HEK293 (cell line): Measurements from ENCODE around the gene B4GALT2.

Experiments used
- AEBP2 ChIP-seq: fragments of 450-650 bp; formaldehyde crosslinking; IDR thresholded peaks from 2 replicates; pipeline ENCODE4 v1.5.1; 2016; ENCODE audit warnings: missing biosample characterization, missing genetic modification characterization, borderline replicate concordance
- ELK4 ChIP-seq: IDR thresholded peaks from 2 replicates; pipeline ENCODE4 v1.6.1; 2011; ENCODE audit warnings: mild to moderate bottlenecking, low read depth, low read length, borderline replicate concordance
- GLIS2 ChIP-seq: fragments of 450-650 bp; formaldehyde crosslinking; IDR thresholded peaks from 2 replicates; pipeline ENCODE4 v1.5.1; 2016; ENCODE audit warnings: missing biosample characterization, missing genetic modification characterization
- HIC1 ChIP-seq: fragments of 450-650 bp; formaldehyde crosslinking; IDR thresholded peaks from 2 replicates; pipeline ENCODE4 v1.5.1; 2016; ENCODE audit warnings: missing biosample characterization, missing genetic modification characterization
- KLF16 ChIP-seq: fragments of 450-650 bp; formaldehyde crosslinking; IDR thresholded peaks from 2 replicates; pipeline ENCODE4 v1.5.1; 2017; ENCODE audit warnings: missing biosample characterization, missing genetic modification characterization
- KLF17 ChIP-seq: fragments of 450-650 bp; formaldehyde crosslinking; IDR thresholded peaks from 2 replicates; pipeline ENCODE4 v1.5.1; 2016; ENCODE audit warnings: missing biosample characterization, missing genetic modification characterization
- KLF9 ChIP-seq: fragments of 450-650 bp; formaldehyde crosslinking; IDR thresholded peaks from 2 replicates; pipeline ENCODE4 v1.5.1; 2016; ENCODE audit warnings: missing biosample characterization, missing genetic modification characterization, low read depth
- RBAK ChIP-seq: fragments of 450-650 bp; formaldehyde crosslinking; IDR thresholded peaks from 2 replicates; pipeline ENCODE4 v1.5.1; 2016; ENCODE audit warnings: missing biosample characterization, missing genetic modification characterization
- SP3 ChIP-seq: fragments of 450-650 bp; formaldehyde crosslinking; IDR thresholded peaks from 2 replicates; pipeline ENCODE4 v1.5.1; 2016; ENCODE audit warnings: missing biosample characterization, missing genetic modification characterization
- ZBTB10 ChIP-seq: fragments of 450-650 bp; formaldehyde crosslinking; IDR thresholded peaks from 2 replicates; pipeline ENCODE4 v1.5.1; 2016; ENCODE audit warnings: missing biosample characterization, missing genetic modification characterization
- ZBTB11 ChIP-seq: fragments of 450-650 bp; formaldehyde crosslinking; conservative IDR thresholded peaks from 2 replicates; pipeline ENCODE4 v1.5.1; 2016; ENCODE audit warnings: low read depth, missing biosample characterization, missing genetic modification characterization
- ZBTB26 ChIP-seq: fragments of 450-650 bp; formaldehyde crosslinking; optimal IDR thresholded peaks from 2 replicates; pipeline ENCODE3; 2016; ENCODE audit warnings: missing biosample characterization, mild to moderate bottlenecking, missing genetic modification characterization
- ZBTB7A ChIP-seq: fragments of 450-650 bp; formaldehyde crosslinking; IDR thresholded peaks from 2 replicates; pipeline ENCODE4 v1.5.1; 2016; ENCODE audit warnings: low read depth, missing biosample characterization, missing genetic modification characterization
- ZEB2 ChIP-seq: fragments of 450-650 bp; formaldehyde crosslinking; IDR thresholded peaks from 2 replicates; pipeline ENCODE4 v1.5.1; 2016; ENCODE audit warnings: missing biosample characterization, missing genetic modification characterization
- ZFHX2 ChIP-seq: fragments of 450-650 bp; formaldehyde crosslinking; conservative IDR thresholded peaks from 2 replicates; pipeline ENCODE4 v1.5.1; 2016; ENCODE audit warnings: missing biosample characterization, missing genetic modification characterization
- ZNF114 ChIP-seq: fragments of 450-650 bp; formaldehyde crosslinking; IDR thresholded peaks from 2 replicates; pipeline ENCODE4 v1.5.0; 2017; ENCODE audit warnings: missing biosample characterization, missing genetic modification characterization
- ZNF132 ChIP-seq: fragments of 450-650 bp; formaldehyde crosslinking; IDR thresholded peaks from 2 replicates; pipeline ENCODE4 v1.5.1; 2017; ENCODE audit warnings: missing biosample characterization, missing genetic modification characterization, borderline replicate concordance
- ZNF140 ChIP-seq: fragments of 450-650 bp; formaldehyde crosslinking; IDR thresholded peaks from 2 replicates; pipeline ENCODE4 v1.5.1; 2016; ENCODE audit warnings: missing biosample characterization, missing genetic modification characterization
- ZNF16 ChIP-seq: fragments of 450-650 bp; formaldehyde crosslinking; IDR thresholded peaks from 2 replicates; pipeline ENCODE4 v1.5.1; 2016; ENCODE audit warnings: low read depth, missing biosample characterization, missing genetic modification characterization
- ZNF335 ChIP-seq: fragments of 450-650 bp; formaldehyde crosslinking; conservative IDR thresholded peaks from 2 replicates; pipeline ENCODE4 v1.5.1; 2016; ENCODE audit warnings: missing biosample characterization, missing genetic modification characterization
- ZNF341 ChIP-seq: fragments of 450-650 bp; formaldehyde crosslinking; IDR thresholded peaks from 2 replicates; pipeline ENCODE4; 2016; ENCODE audit warnings: low read depth, missing biosample characterization, missing genetic modification characterization
- ZNF433 ChIP-seq: fragments of 450-650 bp; formaldehyde crosslinking; IDR thresholded peaks from 2 replicates; pipeline ENCODE4 v1.5.1; 2016; ENCODE audit warnings: missing biosample characterization, missing genetic modification characterization, low read depth
- ZNF596 ChIP-seq: fragments of 450-650 bp; IDR thresholded peaks from 2 replicates; pipeline ENCODE4 v1.5.0; 2018; ENCODE audit warnings: missing biosample characterization, mild to moderate bottlenecking, missing genetic modification characterization, moderate library complexity
- ZNF626 ChIP-seq: fragments of 450-650 bp; sonication (Bioruptor Pico); formaldehyde crosslinking; IDR thresholded peaks from 2 replicates; pipeline ENCODE4 v1.5.1; 2018; ENCODE audit warnings: missing biosample characterization, missing genetic modification characterization, inconsistent platforms
- ZNF76 ChIP-seq: fragments of 450-650 bp; formaldehyde crosslinking; IDR thresholded peaks from 2 replicates; pipeline ENCODE4; 2016; ENCODE audit warnings: low read depth, missing biosample characterization, missing genetic modification characterization, borderline replicate concordance
- ZSCAN16 ChIP-seq: fragments of 450-650 bp; formaldehyde crosslinking; IDR thresholded peaks from 2 replicates; pipeline ENCODE4 v1.5.1; 2016; ENCODE audit warnings: missing biosample characterization, missing genetic modification characterization

Gene B4GALT2

GRCh38 chr1:43979528-43980254, 681 bp downstream of the B4GALT2 start (continued):
- TF ChIP-seq ZBTB7A (tag by site-specific recombination): peak; percentile 22; the same call in 1 of the 2 replicates
- peak; percentile 98 for TF ChIP-seq ZFHX2 (tag by site-specific recombination)
- TF ChIP-seq ZEB2 (tag by site-specific recombination): peak; percentile 56; the same call in 1 of the 2 replicates
- TF ChIP-seq ZNF341 (tag by site-specific recombination): peak; percentile 79
- TF ChIP-seq KLF9 (tag by site-specific recombination): peak; percentile 87
- TF ChIP-seq ZNF140: no peak
- no peak for TF ChIP-seq ZNF596 (tag by site-specific recombination)
- no peak for TF ChIP-seq ZNF16 (tag by site-specific recombination)
- TF ChIP-seq ZNF76 (tag by site-specific recombination): peak; percentile 74
- no peak for TF ChIP-seq ZNF626 (tag by site-specific recombination)
- no peak for TF ChIP-seq ELK4
- TF ChIP-seq SP3: peak; percentile 59
- no peak for TF ChIP-seq ZSCAN16
- peak; percentile 57 for TF ChIP-seq ZNF335 (tag by site-specific recombination)
- peak; percentile 92 for TF ChIP-seq KLF17 (tag by site-specific recombination)
- TF ChIP-seq AEBP2 (tag by site-specific recombination): no peak
- TF ChIP-seq ZNF114 (tag by site-specific recombination): no peak
- no peak for TF ChIP-seq RBAK (tag by site-specific recombination)
- peak; percentile 69 for TF ChIP-seq HIC1 (tag by site-specific recombination)
- peak; percentile 66; the same call in 1 of the 2 replicates for TF ChIP-seq KLF16 (tag by site-specific recombination)
- no peak for TF ChIP-seq ZNF132 (tag by site-specific recombination)
- TF ChIP-seq GLIS2 (tag by site-specific recombination): peak; percentile 92
- no peak for TF ChIP-seq ZBTB11 (tag by site-specific recombination)
- TF ChIP-seq ZBTB26 (tag by site-specific recombination): peak; percentile 48
- TF ChIP-seq ZNF433: no peak
- no peak; the same call in none of the 2 replicates for TF ChIP-seq ZBTB10 (tag by site-specific recombination)
